ENCODE results near the gene PALS1. TPM values are rescaled to one million over a fixed set of nuclear protein-coding genes. Genes with fewer than 3 reads are reported as not detected.
A peak's percentile ranks its signal among the peaks of the same experiment; 100 is the strongest.

PALS1 gene
- total RNA-seq, 1 experiment from 2014 or later, result 6.2 TPM

GRCh38 chr14:67280506-67280905 is 39.3 kb downstream of the PALS1 start:
- H3K4me2 ChIP-seq (ENCODE audit: low read depth, low read length, poor library complexity, severe bottlenecking), result no peak overlapping the region
- H3K27ac ChIP-seq (ENCODE audit: low read length), result no peak overlapping the region
- no peaks in the 10 kb centered on the region for H3K9me2 ChIP-seq (replicated peaks; ENCODE audit: insufficient read depth, low read length)
- no peaks in the 10 kb centered on the region for H3K36me3 ChIP-seq (ENCODE audit: insufficient read depth, low read length)
- peaks cover 4% of the 10 kb centered on the region; the same call in 1 of the 2 replicates for H4K20me1 ChIP-seq (ENCODE audit: insufficient read depth, low read depth, low read length)
- no peaks in the 10 kb centered on the region for H3K79me2 ChIP-seq (ENCODE audit: low read length)
- H3K27me3 ChIP-seq (ENCODE audit: low read length), result no peaks in the 10 kb centered on the region
- H3K9ac ChIP-seq (ENCODE audit: low read length), result no peak overlapping the region
- no peak overlapping the region for H3K4me3 ChIP-seq (ENCODE audit: low read length)
- no peak overlapping the region for H2AFZ ChIP-seq (ENCODE audit: low read length)
- DNase-seq, result no peak
- no peaks in the 10 kb centered on the region for H3K4me1 ChIP-seq (ENCODE audit: low read length)
- no peaks in the 10 kb centered on the region for H3K9me3 ChIP-seq (ENCODE audit: low read length)

GRCh38 chr14:67285876-67286452 is 44.7 kb downstream of the PALS1 start:
- no peak overlapping the region for H2AFZ ChIP-seq (ENCODE audit: low read length)
- H3K4me1 ChIP-seq (ENCODE audit: low read length), result no peaks in the 10 kb centered on the region
- no peak overlapping the region for H3K27ac ChIP-seq (ENCODE audit: low read length)
- DNase-seq, result peak; percentile 84
- no peak overlapping the region for H3K4me2 ChIP-seq (ENCODE audit: low read depth, low read length, poor library complexity, severe bottlenecking)
- H4K20me1 ChIP-seq (ENCODE audit: insufficient read depth, low read depth, low read length), result no peaks in the 10 kb centered on the region; the same call in 1 of the 2 replicates
- no peaks in the 10 kb centered on the region for H3K27me3 ChIP-seq (ENCODE audit: low read length)
- H3K36me3 ChIP-seq (ENCODE audit: insufficient read depth, low read length), result no peaks in the 10 kb centered on the region
- H3K4me3 ChIP-seq (ENCODE audit: low read length), result no peak overlapping the region
- no peaks in the 10 kb centered on the region for H3K9me2 ChIP-seq (replicated peaks; ENCODE audit: insufficient read depth, low read length)
- no peak overlapping the region for H3K9ac ChIP-seq (ENCODE audit: low read length)
- no peaks in the 10 kb centered on the region for H3K79me2 ChIP-seq (ENCODE audit: low read length)
- H3K9me3 ChIP-seq (ENCODE audit: low read length), result no peaks in the 10 kb centered on the region

Other genes starting within 250 kb of the PALS1 start
- gene GARIN2, start 52.0 kb upstream of the PALS1 start, total RNA-seq (2014; rRNA removed; shearing (Covaris generic); ENCODE audit: low replicate concordance), result not detected in 2 replicates
- gene ATP6V1D, start 118.4 kb downstream of the PALS1 start, total RNA-seq (2014; rRNA removed; shearing (Covaris generic); ENCODE audit: low replicate concordance), result 79.5 and 88.5 TPM in 2 replicates
- 171 and 266 TPM in 2 replicates for gene EIF2S1, start 118.9 kb downstream of the PALS1 start, total RNA-seq (2014; rRNA removed; shearing (Covaris generic); ENCODE audit: low replicate concordance)
- gene PLEK2, start 170.7 kb downstream of the PALS1 start, total RNA-seq (2014; rRNA removed; shearing (Covaris generic); ENCODE audit: low replicate concordance), result not detected in 2 replicates
- gene TMEM229B, start 247.3 kb downstream of the PALS1 start, total RNA-seq (2014; rRNA removed; shearing (Covaris generic); ENCODE audit: low replicate concordance), result 60.2 and 84.7 TPM in 2 replicates